ENCODE measurements around the gene DCAF17. TPM values are rescaled to one million over a fixed set of nuclear protein-coding genes. Genes with fewer than 3 reads are reported as not detected.

The DCAF17 gene
- total and polyA plus RNA-seq, 4 donors = 2.5 to 10.4 (median 6.1) TPM

GRCh38 chr2:171512683-171513195 lies 78.7 kb downstream of the DCAF17 start:
- H3K27ac ChIP-seq (ENCODE audit: low read depth in 1 of 2, low read length in 2 of 2) = no peak overlapping the region
- H3K9ac ChIP-seq (ENCODE audit: low read depth in 1 of 2, low read length in 2 of 2) = no peak overlapping the region
- peaks cover 0 to 2% (median 0%) of the 10 kb centered on the region in 4 donors for H3K9me3 ChIP-seq (ENCODE audit: control insufficient read depth in 4 of 4, low read length in 3 of 4)
- H3K4me3 ChIP-seq (ENCODE audit: low read depth in 1 of 3, low read length in 3 of 3) = no peak overlapping the region
- H3K36me3 ChIP-seq (ENCODE audit: control insufficient read depth in 4 of 4, insufficient read depth in 3 of 4, low read depth in 1 of 4, low read length in 3 of 4) = no peaks in the 10 kb centered on the region
- no peaks in the 10 kb centered on the region for H3K27me3 ChIP-seq (ENCODE audit: control insufficient read depth in 4 of 4, insufficient read depth in 4 of 4, low read length in 3 of 4)
- no peak for TF ChIP-seq TAF1 (conservative IDR thresholded peaks at IDR 0.05)
- TF ChIP-seq YY1 (IDR thresholded peaks at IDR 0.05) = no peak
- no peak for TF ChIP-seq HNF4A (conservative IDR thresholded peaks at IDR 0.05)
- TF ChIP-seq, protein P1, sequence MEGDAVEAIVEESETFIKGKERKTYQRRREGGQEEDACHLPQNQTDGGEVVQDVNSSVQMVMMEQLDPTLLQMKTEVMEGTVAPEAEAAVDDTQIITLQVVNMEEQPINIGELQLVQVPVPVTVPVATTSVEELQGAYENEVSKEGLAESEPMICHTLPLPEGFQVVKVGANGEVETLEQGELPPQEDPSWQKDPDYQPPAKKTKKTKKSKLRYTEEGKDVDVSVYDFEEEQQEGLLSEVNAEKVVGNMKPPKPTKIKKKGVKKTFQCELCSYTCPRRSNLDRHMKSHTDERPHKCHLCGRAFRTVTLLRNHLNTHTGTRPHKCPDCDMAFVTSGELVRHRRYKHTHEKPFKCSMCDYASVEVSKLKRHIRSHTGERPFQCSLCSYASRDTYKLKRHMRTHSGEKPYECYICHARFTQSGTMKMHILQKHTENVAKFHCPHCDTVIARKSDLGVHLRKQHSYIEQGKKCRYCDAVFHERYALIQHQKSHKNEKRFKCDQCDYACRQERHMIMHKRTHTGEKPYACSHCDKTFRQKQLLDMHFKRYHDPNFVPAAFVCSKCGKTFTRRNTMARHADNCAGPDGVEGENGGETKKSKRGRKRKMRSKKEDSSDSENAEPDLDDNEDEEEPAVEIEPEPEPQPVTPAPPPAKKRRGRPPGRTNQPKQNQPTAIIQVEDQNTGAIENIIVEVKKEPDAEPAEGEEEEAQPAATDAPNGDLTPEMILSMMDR (IDR thresholded peaks at IDR 0.05; ENCODE audit: low read depth, low read length, missing input control) = no peak
- no peak for TF ChIP-seq REST (IDR thresholded peaks at IDR 0.05)
- TF ChIP-seq, protein P2, sequence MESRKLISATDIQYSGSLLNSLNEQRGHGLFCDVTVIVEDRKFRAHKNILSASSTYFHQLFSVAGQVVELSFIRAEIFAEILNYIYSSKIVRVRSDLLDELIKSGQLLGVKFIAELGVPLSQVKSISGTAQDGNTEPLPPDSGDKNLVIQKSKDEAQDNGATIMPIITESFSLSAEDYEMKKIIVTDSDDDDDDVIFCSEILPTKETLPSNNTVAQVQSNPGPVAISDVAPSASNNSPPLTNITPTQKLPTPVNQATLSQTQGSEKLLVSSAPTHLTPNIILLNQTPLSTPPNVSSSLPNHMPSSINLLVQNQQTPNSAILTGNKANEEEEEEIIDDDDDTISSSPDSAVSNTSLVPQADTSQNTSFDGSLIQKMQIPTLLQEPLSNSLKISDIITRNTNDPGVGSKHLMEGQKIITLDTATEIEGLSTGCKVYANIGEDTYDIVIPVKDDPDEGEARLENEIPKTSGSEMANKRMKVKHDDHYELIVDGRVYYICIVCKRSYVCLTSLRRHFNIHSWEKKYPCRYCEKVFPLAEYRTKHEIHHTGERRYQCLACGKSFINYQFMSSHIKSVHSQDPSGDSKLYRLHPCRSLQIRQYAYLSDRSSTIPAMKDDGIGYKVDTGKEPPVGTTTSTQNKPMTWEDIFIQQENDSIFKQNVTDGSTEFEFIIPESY (IDR thresholded peaks at IDR 0.05) = no peak
- DNase-seq (ENCODE audit: low spot score) = no peak
- no peaks in the 10 kb centered on the region for H3K4me1 ChIP-seq (ENCODE audit: control insufficient read depth in 4 of 4, insufficient read depth in 4 of 4, low read length in 3 of 4)
- 81% methylated on average over 1 of the region's 1 CpG for WGBS

DNA sequence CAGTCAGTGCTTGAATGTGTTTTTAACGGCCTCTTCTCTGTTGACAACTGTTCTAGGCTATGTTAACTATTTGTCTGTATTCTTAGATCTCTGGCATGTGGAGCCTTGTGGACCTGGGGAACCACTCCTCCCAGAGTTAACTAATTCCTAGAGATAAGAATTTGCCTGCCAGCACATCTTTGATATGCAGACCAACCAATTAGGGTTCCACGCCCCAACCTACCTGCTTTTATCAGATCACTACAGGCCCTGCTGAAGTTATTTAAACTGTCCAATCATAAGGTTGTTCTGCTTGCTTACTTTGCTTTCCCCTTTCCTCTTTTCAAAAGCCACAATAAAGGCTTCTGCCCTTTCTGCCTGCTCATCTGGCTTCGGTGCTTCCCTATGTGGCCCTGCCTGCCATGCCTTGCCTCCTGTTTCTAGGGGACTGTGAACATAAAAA lies 79.7 kb downstream of the DCAF17 start:
- 68% methylated on average over 3 of the region's 3 CpGs for WGBS
- peaks cover 0 to 2% (median 0%) of the 10 kb centered on the region in 4 donors for H3K9me3 ChIP-seq (ENCODE audit: control insufficient read depth in 4 of 4, low read length in 3 of 4)
- no peaks in the 10 kb centered on the region for H3K27me3 ChIP-seq (ENCODE audit: control insufficient read depth in 4 of 4, insufficient read depth in 4 of 4, low read length in 3 of 4)
- H3K4me3 ChIP-seq (ENCODE audit: low read depth in 1 of 3, low read length in 3 of 3) = no peak overlapping the region
- H3K4me1 ChIP-seq (ENCODE audit: control insufficient read depth in 4 of 4, insufficient read depth in 4 of 4, low read length in 3 of 4) = no peaks in the 10 kb centered on the region
- H3K36me3 ChIP-seq (ENCODE audit: control insufficient read depth in 4 of 4, insufficient read depth in 3 of 4, low read depth in 1 of 4, low read length in 3 of 4) = no peaks in the 10 kb centered on the region
- H3K27ac ChIP-seq (ENCODE audit: low read depth in 1 of 2, low read length in 2 of 2) = no peak overlapping the region
- TF ChIP-seq FOXA1 (IDR thresholded peaks at IDR 0.05) = no peak
- TF ChIP-seq HNF4A (conservative IDR thresholded peaks at IDR 0.05) = no peak
- no peak for TF ChIP-seq REST (IDR thresholded peaks at IDR 0.05)
- TF ChIP-seq, protein P2 (IDR thresholded peaks at IDR 0.05) = no peak
- TF ChIP-seq HNF4G (IDR thresholded peaks at IDR 0.05) = no peak
- no peak for TF ChIP-seq EGR1 (IDR thresholded peaks at IDR 0.05; ENCODE audit: low read depth in 2 of 2)
- TF ChIP-seq GABPA (IDR thresholded peaks at IDR 0.05 in 1 of 2, conservative IDR thresholded peaks at IDR 0.05 in 1 of 2) = no peak
- no peak for TF ChIP-seq ATF3 (IDR thresholded peaks at IDR 0.05)
- TF ChIP-seq SP1 (IDR thresholded peaks at IDR 0.05) = no peak
- TF ChIP-seq JUND (IDR thresholded peaks at IDR 0.05) = no peak
- TF ChIP-seq RXRA (IDR thresholded peaks at IDR 0.05) = no peak
- TF ChIP-seq FOXA2 (IDR thresholded peaks at IDR 0.05) = no peak
- H3K9ac ChIP-seq (ENCODE audit: low read depth in 1 of 2, low read length in 2 of 2) = no peak overlapping the region
- DNase-seq (ENCODE audit: low spot score) = no peak

Data from liver (tissue), 9 donors.